ENCODE measurements around the gene TTC21A. TPM values are rescaled to one million over a fixed set of nuclear protein-coding genes. Genes with fewer than 3 reads are reported as not detected.
"Not testable (repeated sequence)": the region's sequence is repeated elsewhere in the genome, so short reads cannot be mapped to it uniquely, and the experiment has no call there.

The TTC21A gene, protein sequence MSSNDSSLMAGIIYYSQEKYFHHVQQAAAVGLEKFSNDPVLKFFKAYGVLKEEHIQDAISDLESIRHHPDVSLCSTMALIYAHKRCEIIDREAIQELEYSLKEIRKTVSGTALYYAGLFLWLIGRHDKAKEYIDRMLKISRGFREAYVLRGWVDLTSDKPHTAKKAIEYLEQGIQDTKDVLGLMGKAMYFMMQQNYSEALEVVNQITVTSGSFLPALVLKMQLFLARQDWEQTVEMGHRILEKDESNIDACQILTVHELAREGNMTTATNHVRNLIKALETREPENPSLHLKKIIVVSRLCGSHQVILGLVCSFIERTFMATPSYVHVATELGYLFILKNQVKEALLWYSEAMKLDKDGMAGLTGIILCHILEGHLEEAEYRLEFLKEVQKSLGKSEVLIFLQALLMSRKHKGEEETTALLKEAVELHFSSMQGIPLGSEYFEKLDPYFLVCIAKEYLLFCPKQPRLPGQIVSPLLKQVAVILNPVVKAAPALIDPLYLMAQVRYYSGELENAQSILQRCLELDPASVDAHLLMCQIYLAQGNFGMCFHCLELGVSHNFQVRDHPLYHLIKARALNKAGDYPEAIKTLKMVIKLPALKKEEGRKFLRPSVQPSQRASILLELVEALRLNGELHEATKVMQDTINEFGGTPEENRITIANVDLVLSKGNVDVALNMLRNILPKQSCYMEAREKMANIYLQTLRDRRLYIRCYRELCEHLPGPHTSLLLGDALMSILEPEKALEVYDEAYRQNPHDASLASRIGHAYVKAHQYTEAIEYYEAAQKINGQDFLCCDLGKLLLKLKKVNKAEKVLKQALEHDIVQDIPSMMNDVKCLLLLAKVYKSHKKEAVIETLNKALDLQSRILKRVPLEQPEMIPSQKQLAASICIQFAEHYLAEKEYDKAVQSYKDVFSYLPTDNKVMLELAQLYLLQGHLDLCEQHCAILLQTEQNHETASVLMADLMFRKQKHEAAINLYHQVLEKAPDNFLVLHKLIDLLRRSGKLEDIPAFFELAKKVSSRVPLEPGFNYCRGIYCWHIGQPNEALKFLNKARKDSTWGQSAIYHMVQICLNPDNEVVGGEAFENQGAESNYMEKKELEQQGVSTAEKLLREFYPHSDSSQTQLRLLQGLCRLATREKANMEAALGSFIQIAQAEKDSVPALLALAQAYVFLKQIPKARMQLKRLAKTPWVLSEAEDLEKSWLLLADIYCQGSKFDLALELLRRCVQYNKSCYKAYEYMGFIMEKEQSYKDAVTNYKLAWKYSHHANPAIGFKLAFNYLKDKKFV (N-terminal part only)
- 0.32 and 0.40 TPM in 2 replicates for total RNA-seq (2014; rRNA removed; shearing (Covaris generic); ENCODE audit: low replicate concordance)

- Histone ChIP-seq H3K36me3 (no peaks in the 10 kb centered on the region), H3K27me3 (no peaks in the 10 kb centered on the region), H3K9me3 (no peaks in the 10 kb centered on the region), H3K4me3 (peak within 1 kb of the TSS; percentile 77)
- peak; percentile 75 for DNase-seq
Measured at GRCh38 chr3:39107388-39108199, at the start of gene TTC21A, which contains the start of gene GORASP1. TSS of gene TTC21A (plus strand) at chr3:39107680. CDS start at chr3:39107838, 158 bp downstream. TSS of gene GORASP1 (minus strand) at chr3:39107627. CDS start at chr3:39107541, 86 bp downstream.

GRCh38 chr3:39061228-39061627 lies 46.3 kb upstream of the TTC21A start:
- H3K36me3 ChIP-seq, DNase-seq, H3K4me3 ChIP-seq, H3K9me3 ChIP-seq, H3K27me3 ChIP-seq: not testable (repeated sequence)

DNA sequence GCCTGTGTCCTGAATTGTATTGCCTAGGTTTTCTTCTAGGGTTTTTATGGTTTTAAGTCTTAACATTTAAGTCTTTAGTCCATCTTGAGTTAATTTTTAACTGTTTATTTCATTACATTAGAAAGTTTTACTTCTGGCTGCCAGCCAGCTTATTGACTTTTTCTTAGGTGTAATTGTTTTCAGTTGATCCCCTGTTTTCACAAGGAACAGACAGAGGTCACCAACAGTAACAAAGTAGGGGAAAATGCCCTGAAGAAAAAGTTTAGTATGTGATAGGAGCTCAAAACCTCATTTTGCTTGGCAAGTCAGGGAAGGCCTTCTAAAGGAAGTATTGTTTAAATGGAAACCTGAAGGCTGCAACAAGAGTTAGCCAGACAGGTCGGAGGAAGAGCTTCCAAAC lies 45.3 kb upstream of the TTC21A start:
- DNase-seq: no peak
- H3K4me3 ChIP-seq: no peak overlapping the region

DNA sequence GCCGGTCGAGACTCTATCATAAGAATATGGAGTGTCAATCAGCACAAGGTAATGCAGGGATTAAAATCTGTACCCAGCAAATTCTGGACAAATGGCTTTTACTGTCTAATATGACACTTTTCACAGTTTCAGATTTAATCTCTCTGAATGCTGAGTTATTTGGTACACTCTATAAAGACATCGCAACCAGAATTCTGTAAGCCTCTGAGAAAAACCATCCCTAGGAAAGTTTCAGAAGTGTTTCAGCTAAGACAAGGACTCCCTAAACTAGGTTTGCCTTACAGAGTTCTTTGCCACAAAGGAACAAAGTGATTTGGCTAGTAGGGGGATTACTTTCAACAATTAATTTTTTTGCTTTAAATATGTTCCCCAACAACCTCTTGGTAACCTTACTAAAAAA lies 44.3 kb upstream of the TTC21A start:
- no peak overlapping the region for H3K4me3 ChIP-seq
- no peaks in the 10 kb centered on the region for H3K9me3 ChIP-seq
- H3K36me3 ChIP-seq: no peaks in the 10 kb centered on the region
- DNase-seq: no peak
- no peaks in the 10 kb centered on the region for H3K27me3 ChIP-seq

More for the DNA sequence above, 45.3 kb upstream of the TTC21A start:
- Histone ChIP-seq H3K9me3 (no peaks in the 10 kb centered on the region), H3K36me3 (no peaks in the 10 kb centered on the region), H3K27me3 (no peaks in the 10 kb centered on the region)

- no peak overlapping the region for H3K4me3 ChIP-seq
- no peaks in the 10 kb centered on the region for H3K36me3 ChIP-seq
- H3K9me3 ChIP-seq: no peaks in the 10 kb centered on the region
- H3K27me3 ChIP-seq: no peaks in the 10 kb centered on the region
- DNase-seq: no peak
Measured at GRCh38 chr3:39064646-39065045, 42.8 kb upstream of the TTC21A start.

GRCh38 chr3:39065197-39065596 lies 42.3 kb upstream of the TTC21A start:
- Histone ChIP-seq H3K27me3 (no peaks in the 10 kb centered on the region), H3K9me3 (no peaks in the 10 kb centered on the region), H3K36me3 (no peaks in the 10 kb centered on the region), H3K4me3 (no peak overlapping the region)
- DNase-seq: peak; percentile 1

- Histone ChIP-seq H3K27me3 (no peaks in the 10 kb centered on the region), H3K36me3 (no peaks in the 10 kb centered on the region), H3K4me3 (no peak overlapping the region), H3K9me3 (no peaks in the 10 kb centered on the region)
- no peak for DNase-seq
Measured at GRCh38 chr3:39067286-39067685, 40.2 kb upstream of the TTC21A start.

DNA sequence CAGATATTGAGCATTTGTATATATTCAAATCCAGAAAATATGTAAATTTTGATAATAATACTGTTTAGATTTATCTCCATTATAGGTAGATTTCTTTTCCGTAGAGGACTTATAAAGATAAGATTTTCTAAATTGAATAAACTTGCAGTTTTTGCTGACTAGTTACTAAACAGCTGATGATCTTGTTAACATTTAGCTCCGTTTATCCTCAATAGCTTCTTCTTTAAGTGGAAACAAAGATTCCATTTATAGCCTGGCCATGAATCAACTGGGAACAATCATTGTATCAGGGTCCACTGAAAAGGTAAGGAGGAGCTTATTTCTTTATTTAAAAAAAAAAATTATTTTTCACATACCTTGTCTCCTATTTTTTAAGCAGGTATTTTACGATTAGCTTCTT lies 38.9 kb upstream of the TTC21A start:
- no peak for DNase-seq
- Histone ChIP-seq H3K9me3 (no peaks in the 10 kb centered on the region), H3K36me3 (no peaks in the 10 kb centered on the region), H3K4me3 (no peak overlapping the region), H3K27me3 (no peaks in the 10 kb centered on the region)

- Histone ChIP-seq H3K36me3 (peaks cover 3% of the 10 kb centered on the region), H3K9me3 (no peaks in the 10 kb centered on the region), H3K27me3 (no peaks in the 10 kb centered on the region), H3K4me3 (no peak overlapping the region)
- DNase-seq: no peak
Measured at GRCh38 chr3:39075910-39076309, 31.6 kb upstream of the TTC21A start.

- Histone ChIP-seq H3K36me3 (peaks cover 3% of the 10 kb centered on the region), H3K27me3 (no peaks in the 10 kb centered on the region)
- DNase-seq: no peak
Measured at GRCh38 chr3:39079530-39079929, 27.9 kb upstream of the TTC21A start.

GRCh38 chr3:39080026-39080425 lies 27.5 kb upstream of the TTC21A start:
- Histone ChIP-seq H3K27me3 (no peaks in the 10 kb centered on the region), H3K4me3 (no peak overlapping the region), H3K36me3 (peaks cover 3% of the 10 kb centered on the region), H3K9me3 (no peaks in the 10 kb centered on the region)
- no peak for DNase-seq

More at GRCh38 chr3:39079530-39079929, 27.9 kb upstream of the TTC21A start:
- Histone ChIP-seq H3K9me3 (no peaks in the 10 kb centered on the region), H3K4me3 (no peak overlapping the region)

GRCh38 chr3:39082666-39083313 lies 24.7 kb upstream of the TTC21A start:
- DNase-seq: no peak
- Histone ChIP-seq H3K36me3 (peaks cover 4% of the 10 kb centered on the region; the same call in 1 of the 2 replicates), H3K4me3 (no peak overlapping the region), H3K9me3 (no peaks in the 10 kb centered on the region), H3K27me3 (no peaks in the 10 kb centered on the region)

GRCh38 chr3:39086144-39086543 lies 21.3 kb upstream of the TTC21A start:
- Histone ChIP-seq H3K36me3 (peaks cover 4% of the 10 kb centered on the region; the same call in 1 of the 2 replicates), H3K4me3 (no peak overlapping the region), H3K27me3 (no peaks in the 10 kb centered on the region), H3K9me3 (no peaks in the 10 kb centered on the region)
- no peak for DNase-seq

- DNase-seq: no peak
- H3K9me3 ChIP-seq: no peaks in the 10 kb centered on the region
- H3K4me3 ChIP-seq: no peak overlapping the region
- H3K27me3 ChIP-seq: no peaks in the 10 kb centered on the region
- H3K36me3 ChIP-seq: peaks cover 4% of the 10 kb centered on the region; the same call in 1 of the 2 replicates
Measured at GRCh38 chr3:39088456-39088855, 19.0 kb upstream of the TTC21A start.

DNA sequence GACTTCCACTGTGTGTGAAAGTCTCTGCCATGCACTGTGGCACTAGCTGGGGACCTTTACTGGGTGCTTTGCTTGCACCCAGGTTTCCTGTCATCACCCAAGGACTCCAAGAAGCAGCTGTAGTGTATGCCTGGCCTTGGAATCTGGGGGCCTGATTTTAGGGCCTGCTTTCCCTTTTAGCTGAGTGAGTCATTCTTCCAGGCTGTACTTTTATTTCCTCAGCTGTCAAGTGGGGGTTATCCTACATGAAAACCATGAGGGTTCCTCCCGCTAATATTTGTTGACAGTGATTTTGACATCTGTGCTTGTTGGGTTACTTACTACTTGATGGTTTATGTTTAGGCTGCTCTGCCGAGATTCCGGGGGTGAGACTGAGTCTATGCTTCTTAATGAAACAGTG lies 18.6 kb upstream of the TTC21A start:
- Histone ChIP-seq H3K4me3 (no peak overlapping the region), H3K36me3 (peaks cover 4% of the 10 kb centered on the region; the same call in 1 of the 2 replicates), H3K9me3 (no peaks in the 10 kb centered on the region), H3K27me3 (no peaks in the 10 kb centered on the region)
- DNase-seq: no peak

Measured in MG63 (cell line).